ENCODE measurements around the gene CKAP2L. TPM values are rescaled to one million over a fixed set of nuclear protein-coding genes. Genes with fewer than 3 reads are reported as not detected.

Gene CKAP2L
- polyA plus RNA-seq, 3 donors from 2014 or later = 0.08 to 0.91 TPM; not detected in 1

DNA sequence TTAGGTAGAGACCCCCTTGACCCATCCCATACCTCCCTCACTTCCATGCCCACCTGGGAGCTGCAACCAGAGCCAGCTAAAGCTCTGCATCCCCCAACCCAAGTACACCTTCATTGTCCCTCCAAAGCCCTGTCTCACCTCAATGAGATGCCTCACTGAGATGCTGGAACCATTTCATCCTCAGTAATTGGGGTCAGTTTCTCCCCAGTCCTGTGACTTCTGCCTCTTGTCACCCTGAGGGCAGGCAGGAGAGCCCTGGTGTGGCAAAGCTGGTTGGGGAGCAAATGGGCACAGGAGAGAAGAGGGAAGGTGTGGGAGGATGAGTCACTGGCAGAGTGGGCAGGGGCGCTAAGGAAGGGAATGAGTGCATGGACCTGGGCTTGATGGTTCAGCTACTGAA lies 71.5 kb downstream of the CKAP2L start:
- H3K36me3 Mint-ChIP-seq = no peaks in the 10 kb centered on the region
- H3K9me3 Mint-ChIP-seq = no peaks in the 10 kb centered on the region
- DNase-seq = no peak
- H3K4me1 Mint-ChIP-seq = peaks cover 38 to 51% of the 10 kb centered on the region in 2 donors
- H3K27ac Mint-ChIP-seq = peak overlapping the region; percentile 44 to 89 (median 69)
- H3K27me3 Mint-ChIP-seq (ENCODE audit: low read depth in 3 of 3) = peaks cover 0 to 2% (median 1%) of the 10 kb centered on the region in 3 donors
- H3K4me3 Mint-ChIP-seq = peak overlapping the region in 4 of 5 donors; percentile 42 to 78 (median 60)

DNA sequence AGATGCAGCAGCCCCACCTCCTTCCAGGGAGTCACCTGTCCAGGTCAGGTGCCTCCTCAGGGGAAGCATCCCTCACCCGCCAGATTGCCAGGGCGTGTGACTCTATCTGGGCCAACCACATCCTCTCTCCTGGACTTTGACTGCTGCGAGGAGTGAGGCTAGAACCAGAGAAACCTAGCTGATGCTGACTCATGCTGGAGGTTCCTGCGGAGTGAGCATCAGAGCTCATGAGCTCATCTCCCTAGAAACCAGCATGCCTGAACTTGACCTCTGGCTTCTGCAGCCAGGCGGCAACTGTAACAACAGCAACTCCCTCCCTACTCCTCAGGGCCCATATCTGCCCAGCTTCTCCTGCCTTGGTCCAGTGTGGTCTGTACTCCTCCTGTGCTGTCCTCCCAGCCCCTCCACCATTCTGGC lies 71.9 kb downstream of the CKAP2L start:
- no peaks in the 10 kb centered on the region for H3K36me3 Mint-ChIP-seq
- H3K9me3 Mint-ChIP-seq = no peaks in the 10 kb centered on the region
- H3K27me3 Mint-ChIP-seq (ENCODE audit: low read depth in 3 of 3) = peaks cover 0 to 2% (median 1%) of the 10 kb centered on the region in 3 donors
- peaks cover 41 to 54% of the 10 kb centered on the region in 2 donors for H3K4me1 Mint-ChIP-seq
- peak overlapping the region; percentile 44 to 89 (median 69) for H3K27ac Mint-ChIP-seq
- peak; percentile 39 to 54 (median 45) for DNase-seq
- H3K4me3 Mint-ChIP-seq = peak overlapping the region; percentile 42 to 78 (median 52)

DNA sequence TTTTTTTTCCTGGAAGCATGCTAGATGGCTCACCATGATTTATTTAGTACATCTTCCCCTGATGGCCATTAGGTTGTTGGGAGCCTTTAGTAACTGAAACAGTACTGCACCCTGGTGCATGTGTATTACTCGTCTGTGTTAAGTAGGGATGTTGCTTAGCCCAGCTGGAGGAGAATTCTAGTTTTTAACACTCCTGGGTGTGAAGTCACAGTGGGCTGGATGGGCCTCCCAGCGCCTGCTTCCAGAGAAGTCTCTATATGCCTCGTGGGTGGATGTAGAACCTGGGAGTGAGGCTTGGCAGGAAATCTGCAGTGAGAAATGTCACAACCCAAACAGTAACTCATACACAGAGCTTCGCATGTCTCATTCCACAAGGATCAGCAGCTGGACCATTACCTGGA lies 72.5 kb downstream of the CKAP2L start:
- no peak for DNase-seq
- H3K27ac Mint-ChIP-seq = peak overlapping the region; percentile 68 to 89 (median 79)
- H3K36me3 Mint-ChIP-seq = no peaks in the 10 kb centered on the region
- peaks cover 0 to 2% (median 0%) of the 10 kb centered on the region in 3 donors for H3K27me3 Mint-ChIP-seq (ENCODE audit: low read depth in 3 of 3)
- H3K9me3 Mint-ChIP-seq = no peaks in the 10 kb centered on the region
- peaks cover 41 to 54% of the 10 kb centered on the region in 2 donors for H3K4me1 Mint-ChIP-seq
- peak overlapping the region in 4 of 5 donors; percentile 8 to 78 (median 58) for H3K4me3 Mint-ChIP-seq

DNA sequence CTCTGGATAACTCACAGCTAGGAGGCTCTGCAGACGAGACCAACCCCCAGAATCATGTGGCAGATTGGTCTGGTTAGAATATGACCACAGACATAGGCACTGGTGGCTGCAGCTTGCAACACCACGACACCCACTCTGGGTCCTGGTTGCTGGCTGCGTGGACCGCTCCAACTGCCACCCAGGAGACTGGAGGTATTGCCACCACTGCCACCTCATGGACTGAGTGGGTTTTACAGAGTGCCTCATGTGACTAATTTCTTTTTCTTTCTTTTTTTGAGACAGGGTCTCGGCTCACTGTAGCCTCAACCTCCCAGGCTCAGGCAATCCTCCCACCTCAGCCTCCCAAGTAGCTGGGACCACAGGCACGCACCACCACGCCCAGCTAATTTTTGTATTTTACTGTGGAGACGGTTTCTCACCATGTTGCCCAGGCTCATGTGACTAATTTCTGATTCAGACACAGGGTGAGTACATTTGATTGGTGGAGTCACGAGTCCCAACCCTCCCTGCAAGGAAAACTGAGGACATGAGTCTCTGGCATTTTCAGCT lies 73.5 kb downstream of the CKAP2L start:
- peak overlapping the region; percentile 66 to 82 (median 78) for H3K4me3 Mint-ChIP-seq
- no peaks in the 10 kb centered on the region for H3K9me3 Mint-ChIP-seq
- peaks cover 41 to 54% of the 10 kb centered on the region in 2 donors for H3K4me1 Mint-ChIP-seq
- peak overlapping the region; percentile 68 to 92 (median 87) for H3K27ac Mint-ChIP-seq
- H3K36me3 Mint-ChIP-seq = no peaks in the 10 kb centered on the region
- DNase-seq = peak; percentile 73 to 80 (median 79)
- H3K27me3 Mint-ChIP-seq (ENCODE audit: low read depth in 3 of 3) = peaks cover 0 to 2% (median 0%) of the 10 kb centered on the region in 3 donors

DNA sequence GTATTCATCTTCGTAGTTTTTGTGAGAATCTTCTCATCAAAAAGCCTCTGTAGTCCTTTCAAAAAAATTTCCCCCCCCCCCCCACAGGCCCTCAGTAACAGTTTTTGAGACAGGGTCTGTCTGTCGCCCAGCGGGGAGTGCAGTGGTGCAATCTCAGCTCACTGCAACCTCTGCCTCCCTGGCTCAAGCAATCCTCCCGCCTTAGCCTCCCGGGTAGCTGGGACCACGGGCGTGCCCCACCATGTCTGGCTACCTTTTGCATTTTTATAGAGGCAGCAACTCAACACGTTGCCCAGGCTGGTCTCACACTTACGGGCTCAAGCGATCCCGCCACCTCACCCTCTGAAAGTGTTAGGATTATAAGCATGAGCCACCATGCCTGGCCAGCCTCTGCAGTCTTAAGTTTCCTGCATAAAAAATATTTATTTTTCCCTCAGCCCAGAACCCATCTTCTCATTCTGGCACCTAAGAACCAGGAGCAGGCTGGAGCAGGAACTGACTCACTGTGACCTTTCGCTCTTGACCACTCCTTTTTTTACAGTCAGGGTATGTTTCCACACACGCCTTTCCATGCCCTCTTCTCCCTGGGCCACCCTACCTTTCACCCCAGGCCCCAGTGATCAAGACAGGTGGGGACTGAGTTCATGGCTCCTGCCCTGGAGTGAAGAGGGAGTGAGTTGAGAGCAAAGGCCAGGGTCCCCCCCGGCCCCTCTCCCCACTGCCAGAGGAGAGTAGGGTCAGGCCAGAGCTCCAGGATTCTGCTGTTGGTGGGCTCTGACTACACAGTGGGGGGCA lies 76.1 kb downstream of the CKAP2L start:
- Mint-ChIP-seq H3K4me3 (peak overlapping the region in 1 of 5 donors; percentile 20), H3K36me3 (no peaks in the 10 kb centered on the region), H3K9me3 (no peaks in the 10 kb centered on the region), H3K4me1 (peaks cover 51 to 70% of the 10 kb centered on the region in 2 donors), H3K27ac (peak overlapping the region in 1 of 6 donors; percentile 46), H3K27me3 (ENCODE audit: low read depth in 3 of 3) (peaks cover 0 to 4% (median 1%) of the 10 kb centered on the region in 3 donors)
- DNase-seq = no peak

DNA sequence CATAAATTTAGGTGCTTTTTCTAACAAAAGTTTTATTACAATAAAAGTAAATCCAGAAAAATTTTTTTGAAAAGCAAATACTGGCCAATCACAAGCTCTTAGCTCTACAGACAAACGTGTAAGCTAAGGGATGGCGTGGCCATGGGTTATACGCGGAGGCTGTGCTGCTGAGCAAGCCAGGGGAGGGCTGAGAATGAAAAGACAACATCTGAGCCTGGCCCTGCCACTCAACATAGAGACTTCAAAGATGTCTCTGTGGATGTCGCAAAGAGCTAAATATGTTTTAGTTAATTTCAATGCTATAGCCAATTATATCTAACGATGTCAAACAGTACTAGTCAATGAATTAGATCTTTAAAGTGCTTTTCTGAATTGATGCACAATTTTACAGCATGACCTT lies 76.9 kb downstream of the CKAP2L start:
- Mint-ChIP-seq H3K27me3 (ENCODE audit: low read depth in 3 of 3) (peaks cover 0 to 4% (median 1%) of the 10 kb centered on the region in 3 donors), H3K9me3 (no peaks in the 10 kb centered on the region), H3K4me1 (peaks cover 44 to 62% of the 10 kb centered on the region in 2 donors), H3K4me3 (no peak overlapping the region), H3K27ac (no peak overlapping the region), H3K36me3 (no peaks in the 10 kb centered on the region)
- no peak for DNase-seq

Other genes starting within 250 kb of the CKAP2L start
- gene POLR1B, start 222.1 kb downstream of the CKAP2L start, polyA plus RNA-seq = 10 to 100 TPM; 12.1 to 21.5 (median 17.1) TPM
- gene CHCHD5, start 180.0 kb downstream of the CKAP2L start, polyA plus RNA-seq = 100 to 1,000 TPM in 1 of 3 donors, 10 to 100 TPM in 2; 65.1 to 109 (median 81.0) TPM
- 10 to 100 TPM; 34.4 to 77.5 (median 73.1) TPM for gene SLC20A1, start 118.7 kb downstream of the CKAP2L start, polyA plus RNA-seq
- under 1 TPM in 1 of 3 donors, not detected in 2; 0.24 TPM for gene NT5DC4, start 43.6 kb downstream of the CKAP2L start, polyA plus RNA-seq
- not detected for gene IL1A, start 19.9 kb upstream of the CKAP2L start, polyA plus RNA-seq
- gene IL1B, start 72.2 kb upstream of the CKAP2L start, polyA plus RNA-seq = 1 to 10 TPM in 2 of 3 donors, under 1 TPM in 1; 0.31 to 3.7 (median 1.3) TPM
- not detected for gene IL37, start 146.6 kb upstream of the CKAP2L start, polyA plus RNA-seq
- not detected for gene IL36G, start 213.4 kb upstream of the CKAP2L start, polyA plus RNA-seq
- not detected for gene IL36A, start 240.8 kb upstream of the CKAP2L start, polyA plus RNA-seq